H1 (cell line): ENCODE results near the gene CHRNA4. TPM values are rescaled to one million over a fixed set of nuclear protein-coding genes. Genes with fewer than 3 reads are reported as not detected.

Experiments
- CTCF ChIA-PET: fragments of 300-600 bp; sonication (Branson Sonifier 250); formaldehyde crosslinking; loops from one replicate; lab custom pipeline; 2021; ENCODE audit not compliant: partially characterized antibody; lab: Charles Lee
- POLR2A ChIA-PET: fragments of 300-600 bp; sonication (Branson Sonifier 250); formaldehyde crosslinking; loops from one replicate; lab custom pipeline; 2021; ENCODE audit warnings: inconsistent platforms; ENCODE audit not compliant: partially characterized antibody; lab: Charles Lee
- DNase-seq, 2 experiments: peaks; one replicate each; pipeline versions ENCODE4 v3.0.0 to v3.0.0-alpha.2; 2010 to 2022; ENCODE audit warnings: low spot score in 2 of 2, low read depth in 1 of 2, mixed read lengths in 1 of 2
- FAIRE-seq: peaks from 2 replicates; lab custom pipeline; 2011; peaks lifted over from hg19 to GRCh38; lab: Jason Lieb, UNC
- H2AFZ ChIP-seq: 2 replicates; pipeline ENCODE4 v1.8.1; 2012; ENCODE audit warnings: low read length, inconsistent platforms
- H2AK5ac ChIP-seq: 2 replicates; pipeline ENCODE4 v1.6.1; 2013; ENCODE audit warnings: low read depth, low read length
- H2BK120ac ChIP-seq: replicated peaks from 2 replicates; pipeline ENCODE3; 2013; ENCODE audit warnings: low read depth, low read length, inconsistent platforms
- H2BK12ac ChIP-seq: 2 replicates; pipeline ENCODE4 v1.6.1; 2013; ENCODE audit warnings: low read depth, low read length
- H2BK15ac ChIP-seq: 2 replicates; pipeline ENCODE4 v1.6.1; 2013; ENCODE audit warnings: low read length
- H2BK20ac ChIP-seq: 2 replicates; pipeline ENCODE4 v1.6.1; 2013; ENCODE audit warnings: low read length
- H2BK5ac ChIP-seq: 2 replicates; pipeline ENCODE4 v1.6.1; 2013; ENCODE audit warnings: low read depth, low read length
- H3K14ac ChIP-seq: 2 replicates; pipeline ENCODE4 v1.6.1; 2013; ENCODE audit warnings: inconsistent platforms; ENCODE audit not compliant: insufficient read length
- H3K18ac ChIP-seq: 2 replicates; pipeline ENCODE4 v1.6.1; 2013; ENCODE audit warnings: low read length; ENCODE audit errors: extremely low read depth
- H3K23ac ChIP-seq: 2 replicates; pipeline ENCODE4 v1.6.1; 2013; ENCODE audit warnings: inconsistent platforms; ENCODE audit not compliant: insufficient read length
- H3K23me2 ChIP-seq: 2 replicates; pipeline ENCODE4 v1.6.1; 2013; ENCODE audit warnings: low read depth, low read length
- H3K27ac ChIP-seq: 2 replicates; pipeline ENCODE4 v1.6.1; 2011; ENCODE audit warnings: low read depth, low read length, inconsistent platforms
- H3K27me3 ChIP-seq, 4 experiments: replicated peaks in 1 of 4; 1 replicate in 1 of 4; 2 replicates in 3 of 4; pipeline versions ENCODE4 v1.6.1 to v1.8.1; 2011 to 2013; ENCODE audit warnings: low read length in 3 of 4, mild to moderate bottlenecking in 3 of 4, inconsistent platforms in 2 of 4, mixed read lengths in 2 of 4, moderate library complexity in 1 of 4; ENCODE audit not compliant: control insufficient read depth in 3 of 4, insufficient read depth in 3 of 4; ENCODE audit errors: extremely low read depth in 1 of 4
- H3K36me3 ChIP-seq, 4 experiments: 2 replicates each; pipeline versions ENCODE4 v1.6.1 to v1.8.1; 2011 to 2013; ENCODE audit warnings: mild to moderate bottlenecking in 4 of 4, low read length in 3 of 4, moderate library complexity in 2 of 4, control low read depth in 1 of 4, inconsistent platforms in 1 of 4; ENCODE audit not compliant: insufficient read depth in 4 of 4, control insufficient read depth in 2 of 4
- H3K4ac ChIP-seq: replicated peaks from 2 replicates; pipeline ENCODE3; 2013; ENCODE audit warnings: low read length, low read depth, mixed read lengths, inconsistent platforms; ENCODE audit not compliant: insufficient read length
- H3K4me1 ChIP-seq, 4 experiments: replicated peaks in 1 of 4; 1 replicate in 1 of 4; 2 replicates in 3 of 4; pipeline versions ENCODE4 v1.6.1 to v1.8.1; 2011 to 2013; ENCODE audit warnings: low read length in 3 of 4, inconsistent platforms in 2 of 4, mixed read lengths in 1 of 4; ENCODE audit not compliant: insufficient read depth in 4 of 4, control insufficient read depth in 3 of 4
- H3K4me2 ChIP-seq, 2 experiments: 2 replicates each; pipeline versions ENCODE4 v1.6.1 to v1.8.1; 2011 to 2013; ENCODE audit warnings: low read depth in 2 of 2, low read length in 2 of 2, control low read depth in 1 of 2, inconsistent platforms in 1 of 2, mild to moderate bottlenecking in 1 of 2; ENCODE audit not compliant: insufficient read depth in 1 of 2
- H3K4me3 ChIP-seq, 4 experiments: fragments of 200-600, 300-600 bp in 1 of 4; sonication (generic), shearing (Covaris generic), sonication (Bioruptor Twin) in 1 of 4; 2 replicates each; pipeline versions ENCODE4 v1.5.1 to v1.8.1; 2011 to 2016; ENCODE audit warnings: low read length in 4 of 4, low read depth in 3 of 4, control low read depth in 2 of 4, inconsistent platforms in 2 of 4, mild to moderate bottlenecking in 2 of 4, mixed read lengths in 1 of 4, moderate library complexity in 1 of 4; ENCODE audit not compliant: insufficient read depth in 2 of 4; ENCODE audit errors: extremely low read depth in 1 of 4
- H3K56ac ChIP-seq: replicated peaks from 2 replicates; pipeline ENCODE3; 2013; ENCODE audit warnings: low read depth, mild to moderate bottlenecking, mixed read lengths, low read length, inconsistent platforms; ENCODE audit not compliant: insufficient read length
- H3K79me1 ChIP-seq: 2 replicates; pipeline ENCODE4 v1.6.1; 2013; ENCODE audit warnings: low read depth, low read length, control low read depth
- H3K79me2 ChIP-seq, 2 experiments: 2 replicates each; pipeline versions ENCODE4 v1.6.1 to v1.8.1; 2012 to 2013; ENCODE audit warnings: low read length in 2 of 2, mild to moderate bottlenecking in 2 of 2, inconsistent platforms in 1 of 2; ENCODE audit not compliant: insufficient read depth in 2 of 2, control insufficient read depth in 1 of 2
- H3K9ac ChIP-seq, 4 experiments: replicated peaks in 1 of 4; 1 replicate in 1 of 4; 2 replicates in 3 of 4; pipeline versions ENCODE4 v1.6.1 to v1.8.1; 2011 to 2013; ENCODE audit warnings: low read depth in 3 of 4, low read length in 3 of 4, control low read depth in 2 of 4, mild to moderate bottlenecking in 2 of 4, moderate library complexity in 2 of 4, inconsistent platforms in 1 of 4; ENCODE audit errors: extremely low read depth in 1 of 4
- H3K9me3 ChIP-seq, 2 experiments: 2 replicates each; pipeline versions ENCODE4 v1.6.1 to v1.8.1; 2012 to 2013; ENCODE audit warnings: mild to moderate bottlenecking in 2 of 2, moderate library complexity in 2 of 2, control low read depth in 1 of 2, inconsistent platforms in 1 of 2, low read depth in 1 of 2, low read length in 1 of 2, mixed read lengths in 1 of 2; ENCODE audit not compliant: insufficient read depth in 2 of 2
- H4K20me1 ChIP-seq, 2 experiments: replicated peaks in 1 of 2; 2 replicates each; pipeline versions ENCODE3 to v1.8.1; 2011 to 2013; ENCODE audit warnings: inconsistent platforms in 2 of 2, low read length in 2 of 2, mild to moderate bottlenecking in 1 of 2; ENCODE audit not compliant: insufficient read depth in 2 of 2, control insufficient read depth in 1 of 2
- H4K5ac ChIP-seq: 2 replicates; pipeline ENCODE4 v1.6.1; 2013; ENCODE audit warnings: low read length, low read depth, mixed read lengths, inconsistent platforms; ENCODE audit not compliant: insufficient read length
- H4K8ac ChIP-seq: 2 replicates; pipeline ENCODE4 v1.8.0; 2013; ENCODE audit warnings: mild to moderate bottlenecking, moderate library complexity, low read length, inconsistent platforms; ENCODE audit not compliant: insufficient read depth; ENCODE audit errors: extremely low read depth
- H4K91ac ChIP-seq: replicated peaks from 2 replicates; pipeline ENCODE3; 2013; ENCODE audit warnings: low read length, mixed read lengths, inconsistent platforms; ENCODE audit not compliant: insufficient read length
- HDAC2 ChIP-seq, 2 experiments: fragments of 300-600 bp in 1 of 2; sonication (generic) in 1 of 2; IDR thresholded peaks; 2 replicates each; pipeline ENCODE4 v1.6.1; 2011 to 2012; ENCODE audit warnings: low read depth in 2 of 2, low read length in 2 of 2, mild to moderate bottlenecking in 2 of 2, moderate library complexity in 2 of 2, borderline replicate concordance in 1 of 2, inconsistent platforms in 1 of 2
- POLR2AphosphoS5 ChIP-seq: IDR thresholded peaks from 2 replicates; pipeline ENCODE4 v1.6.1; 2011; ENCODE audit warnings: low read depth, low read length
- WGBS, 2 experiments: shearing (Covaris generic) in 1 of 2; methylation state at CpG; one replicate each; pipeline versions ENCODE4 v1.1.6 to v1.1.7; 2013 to 2015; ENCODE audit warnings: low lambda C conversion rate in 2 of 2, mixed read lengths in 2 of 2, inconsistent platforms in 1 of 2, low coverage in 1 of 2, missing lambda C conversion rate in 1 of 2; ENCODE audit not compliant: insufficient replicate concordance in 2 of 2, insufficient coverage in 1 of 2, insufficient read length in 1 of 2; ENCODE audit errors: extremely low coverage in 1 of 2, missing lambda C conversion rate in 1 of 2; 5-methylcytosine and 5-hydroxymethylcytosine counted together
- polyA plus RNA-seq, 7 experiments: library from polyadenylated mRNA; depleted of rRNA in 3 of 7; stranded (reverse) in 5 of 7; unstranded in 2 of 7; fragments of >200 nt in 5 of 7; fragments of 200-250 nt in 2 of 7; gene quantifications; 1 replicate in 5 of 7; 2 replicates in 1 of 7; 4 replicates in 1 of 7; pipeline versions ENCODE4 v1.2.1 to v1.2.3, GENCODE V29; 2011 to 2013; ENCODE audit warnings: missing spikeins in 2 of 7, mixed read lengths in 2 of 7
- total RNA-seq: library from RNA; stranded (reverse); fragmentation: NEBNext Ultra II Directional; extraction: Animal tissue kit (Norgen Biotek cat#: 25700); gene quantifications from 2 replicates; pipeline ENCODE4 v1.2.1, GENCODE V29; 2021

Gene CHRNA4
- total and polyA plus RNA-seq, 2 of the 8 experiments (the other 6 are each of a cell fraction or from before 2014, with no cell fraction given), result 4.3 to 5.7 TPM

- Histone ChIP-seq H2AK5ac (no peak overlapping the region), H3K27me3 (no peaks in the 10 kb centered on the region), H2BK15ac (no peak overlapping the region), H3K4ac (no peak overlapping the region), H4K8ac (no peak overlapping the region), H3K14ac (no peak overlapping the region), H4K5ac (no peak overlapping the region), H3K9me3 (no peaks in the 10 kb centered on the region), H2BK5ac (no peak overlapping the region), H3K79me2 (no peaks in the 10 kb centered on the region), H3K4me1 (no peaks in the 10 kb centered on the region; a peak in 1 of 7 replicates), H3K56ac (no peak overlapping the region), H3K4me3 (no peak overlapping the region), H2BK12ac (no peak overlapping the region), H2BK120ac (no peak overlapping the region), H3K79me1 (no peaks in the 10 kb centered on the region), H2AFZ (no peak overlapping the region), H3K9ac (no peak overlapping the region), H3K27ac (no peak overlapping the region), H3K4me2 (no peak overlapping the region), H4K20me1 (no peaks in the 10 kb centered on the region), H3K18ac (no peak overlapping the region; the same call in 1 of the 2 replicates), H3K36me3 (no peaks in the 10 kb centered on the region), H2BK20ac (no peak overlapping the region), H4K91ac (no peak overlapping the region), H3K23ac (no peak overlapping the region), H3K23me2 (no peaks in the 10 kb centered on the region)
- 88% methylated on average over 24 of the region's 25 CpGs; no CpG with 5 or more reads in 1 of the 2 experiments for WGBS, 2 experiments
- no peak for DNase-seq
- no peak for FAIRE-seq
- ChIA-PET CTCF (interaction anchor here (2.4 to 6.6 kb wide), 3 partner anchors 10 to 63 kb away, joined by 13 to 45 read pairs (median 14); no protein-coding TSS in a partner anchor), POLR2A (interaction anchor here (0.7 kb wide), 1 partner anchor 52 kb away, joined by 3 read pairs; no protein-coding TSS in a partner anchor)
- TF ChIP-seq HDAC2 (IDR thresholded peaks at IDR 0.05; ENCODE audit: borderline replicate concordance in 1 of 2, low read depth in 2 of 2, low read length in 2 of 2), result no peak
- no peak for TF ChIP-seq POLR2AphosphoS5
Observed at GRCh38 chr20:63319164-63320040, 41.7 kb downstream of the CHRNA4 start.
